Fibroblast of peridontal ligament (primary cell): ENCODE results near the gene SYCP2.
A peak's percentile ranks its signal among the peaks of the same experiment; 100 is the strongest.

ENCODE experiments used
- DNase-seq: peaks from one replicate; pipeline ENCODE4 v3.0.0-alpha.2; 2010; ENCODE audit errors: extremely low read depth

The SYCP2 gene

DNA sequence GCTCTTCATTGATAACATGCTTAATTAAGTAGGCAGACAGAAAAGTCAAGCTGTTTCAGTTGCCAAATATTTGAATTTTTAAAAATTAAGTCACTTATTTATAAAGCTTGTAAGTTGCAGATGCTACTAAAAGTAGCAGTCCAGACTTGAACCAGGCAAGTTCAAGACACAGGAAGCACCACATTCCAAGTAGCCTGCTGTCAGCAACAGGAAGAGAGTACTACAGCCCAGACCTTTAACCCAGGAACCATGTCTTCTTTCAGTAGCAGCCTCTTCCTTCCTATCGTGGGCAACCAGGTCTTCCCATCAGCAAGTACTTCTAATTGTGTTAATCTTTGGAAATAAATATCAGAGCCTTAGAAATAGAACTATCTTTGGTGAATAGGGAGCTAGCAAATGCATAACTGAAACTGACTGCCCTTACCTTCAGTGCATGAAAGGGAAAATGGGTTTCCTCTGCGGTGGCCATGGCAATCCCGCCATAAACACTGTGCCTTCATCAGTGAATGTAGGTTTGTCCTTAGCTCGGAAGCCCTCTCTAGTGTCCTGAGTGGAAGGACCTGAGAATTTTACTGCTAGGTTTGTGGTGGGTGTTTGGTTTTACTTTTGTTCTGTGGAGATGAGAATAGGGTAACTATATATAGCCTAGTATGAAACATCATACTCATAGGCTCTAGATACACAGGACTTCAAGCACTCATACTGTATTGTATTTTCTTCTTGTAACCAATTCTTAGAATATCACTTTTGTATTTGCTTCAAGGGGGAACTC is 95.6 kb downstream of the SYCP2 start:
- no peak for DNase-seq

DNA sequence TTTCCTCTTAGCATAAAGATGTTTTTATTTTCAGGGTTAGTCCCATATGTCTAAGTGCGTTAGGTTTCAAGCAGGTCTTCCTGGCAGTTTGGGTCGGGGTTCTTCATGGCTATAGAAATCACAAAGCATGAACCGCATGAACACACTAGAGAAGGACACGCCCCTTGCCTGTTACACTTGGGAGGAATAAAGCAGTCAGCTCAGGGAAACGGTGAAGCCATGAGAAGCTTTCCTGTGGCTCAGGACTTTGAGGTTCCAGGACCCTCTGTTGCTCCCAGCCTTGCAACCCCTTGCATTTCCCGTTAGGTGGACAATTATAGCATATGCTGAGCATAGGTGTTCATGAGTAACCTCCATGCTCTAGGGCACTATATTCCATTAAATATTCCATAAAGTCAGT is 96.7 kb downstream of the SYCP2 start:
- no peak for DNase-seq

DNA sequence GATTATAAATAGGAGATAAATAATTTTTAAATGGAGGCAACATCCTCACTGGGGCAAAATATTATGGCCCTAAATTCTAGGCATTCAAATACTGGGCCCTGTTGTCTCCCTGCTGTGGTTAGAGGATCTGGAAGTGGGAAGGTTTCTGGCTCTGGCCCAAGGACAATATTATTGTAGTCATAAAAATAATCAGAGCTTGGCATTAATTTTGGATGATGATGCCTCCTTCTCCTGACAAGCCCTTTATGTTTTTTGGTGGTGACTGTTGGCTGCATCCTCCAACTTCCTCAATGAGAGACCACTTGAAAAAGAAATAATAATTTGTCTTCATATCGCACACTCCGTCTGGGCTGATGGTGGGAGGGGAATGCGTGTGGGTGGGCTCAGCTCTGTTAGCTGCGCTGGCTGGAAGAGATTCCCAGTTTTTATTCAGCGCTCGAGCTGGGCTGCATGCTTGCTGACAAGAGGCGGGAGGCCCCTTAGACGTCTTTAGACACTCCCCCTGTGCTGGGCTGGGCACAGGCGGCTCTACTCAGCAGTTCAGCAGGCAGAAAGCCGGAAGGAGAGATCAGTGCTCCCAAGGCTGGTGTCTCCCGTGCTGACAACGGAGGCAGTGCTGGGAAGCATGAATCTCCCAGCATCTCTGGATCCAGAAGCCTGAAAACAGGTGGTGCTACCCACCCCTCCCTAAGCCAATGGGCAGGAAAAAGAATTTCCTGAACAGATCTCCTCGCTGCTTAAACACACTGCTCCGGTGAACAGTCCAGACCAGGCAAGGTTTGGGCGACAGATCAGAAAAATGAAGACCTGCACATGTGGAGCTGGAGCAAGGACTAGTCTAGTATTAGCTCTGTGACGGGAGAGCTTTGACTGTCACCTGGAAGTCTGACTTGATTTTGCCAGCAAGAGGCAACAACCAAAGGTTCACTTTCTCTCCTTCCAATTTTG is 97.7 kb downstream of the SYCP2 start:
- DNase-seq: peak; percentile 10

GRCh38 chr20:59835057-59835447 is 98.4 kb downstream of the SYCP2 start:
- DNase-seq: no peak

- no peak for DNase-seq
Measured at GRCh38 chr20:59832406-59833363, 100.8 kb downstream of the SYCP2 start.

DNA sequence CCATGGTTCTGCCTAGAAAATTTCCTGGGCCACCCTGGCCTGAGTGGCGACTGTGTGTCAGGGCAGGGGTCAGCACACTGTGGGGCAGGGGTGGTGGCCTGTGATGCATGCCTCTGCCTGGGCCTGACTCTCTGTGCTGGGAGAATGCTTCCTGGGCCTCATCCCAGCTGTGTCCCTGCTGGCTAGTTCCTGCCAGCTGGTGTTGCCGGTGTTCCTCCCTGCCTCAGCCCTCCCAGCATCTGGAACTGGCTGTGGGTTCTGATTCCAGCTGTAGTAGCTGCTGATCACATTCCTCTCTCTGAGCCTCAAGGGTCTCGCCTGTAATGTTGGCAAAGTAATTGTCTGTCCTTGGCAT is 101.5 kb downstream of the SYCP2 start:
- no peak for DNase-seq

DNA sequence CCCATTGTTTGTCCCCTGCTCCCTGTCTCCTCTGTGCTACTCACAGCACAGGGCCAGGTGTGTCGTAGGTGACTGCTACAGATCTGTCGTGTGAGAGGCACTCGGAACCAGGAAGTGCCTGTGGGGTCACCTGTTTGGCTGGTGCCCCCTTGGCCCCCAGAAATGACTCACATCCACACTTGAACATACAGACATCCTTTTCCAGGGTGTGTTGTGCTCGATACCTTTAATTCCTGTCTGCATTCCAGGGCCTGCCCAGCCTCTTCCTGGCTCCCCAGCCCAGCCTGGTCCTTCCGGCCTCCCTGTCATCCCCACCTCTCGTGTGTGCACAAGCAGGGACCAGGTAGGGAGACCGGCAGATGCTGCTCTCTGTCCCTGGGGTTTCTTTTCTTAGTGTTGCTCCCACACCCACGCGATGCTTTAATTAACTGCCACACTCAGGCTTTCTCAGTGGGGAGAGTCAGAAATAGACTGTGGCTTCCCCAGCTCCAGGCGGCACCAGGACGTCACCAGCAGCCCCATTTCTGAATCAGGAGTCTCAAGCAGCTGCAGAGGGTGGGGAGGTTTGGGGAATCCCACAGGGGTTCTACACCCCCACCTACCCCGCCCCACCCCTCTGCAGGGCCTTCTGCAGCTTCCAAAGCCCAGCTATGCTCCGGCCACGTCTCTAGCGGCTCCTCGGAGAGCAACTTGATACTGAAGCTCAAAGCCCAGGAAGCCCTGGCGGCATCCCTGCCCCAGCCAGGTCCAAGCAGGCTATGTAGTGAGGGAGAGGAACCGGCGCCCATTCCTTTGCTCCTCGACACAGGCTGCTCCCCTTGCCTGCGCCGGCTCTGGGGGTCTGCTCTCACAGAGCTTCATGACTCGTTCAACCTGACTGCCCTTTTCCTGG is 102.2 kb downstream of the SYCP2 start:
- no peak for DNase-seq

DNA sequence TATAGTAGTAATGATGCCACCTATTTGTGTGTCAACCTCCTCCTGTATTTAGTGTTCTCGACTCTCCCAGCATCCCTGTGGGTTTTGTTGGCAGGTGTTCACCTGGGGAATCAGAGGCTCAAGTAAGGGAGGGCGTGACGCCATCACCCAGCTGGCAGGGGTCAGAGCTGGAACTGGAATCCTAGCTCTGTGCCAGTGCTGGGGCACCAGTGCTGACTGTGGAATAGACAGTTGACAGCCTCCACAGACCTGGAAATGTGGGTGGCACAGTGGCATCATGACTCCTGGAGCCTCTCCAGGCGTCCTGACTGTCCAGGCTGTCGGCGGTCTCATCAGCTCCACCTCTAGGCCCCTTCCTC is 102.8 kb downstream of the SYCP2 start:
- no peak for DNase-seq

DNA sequence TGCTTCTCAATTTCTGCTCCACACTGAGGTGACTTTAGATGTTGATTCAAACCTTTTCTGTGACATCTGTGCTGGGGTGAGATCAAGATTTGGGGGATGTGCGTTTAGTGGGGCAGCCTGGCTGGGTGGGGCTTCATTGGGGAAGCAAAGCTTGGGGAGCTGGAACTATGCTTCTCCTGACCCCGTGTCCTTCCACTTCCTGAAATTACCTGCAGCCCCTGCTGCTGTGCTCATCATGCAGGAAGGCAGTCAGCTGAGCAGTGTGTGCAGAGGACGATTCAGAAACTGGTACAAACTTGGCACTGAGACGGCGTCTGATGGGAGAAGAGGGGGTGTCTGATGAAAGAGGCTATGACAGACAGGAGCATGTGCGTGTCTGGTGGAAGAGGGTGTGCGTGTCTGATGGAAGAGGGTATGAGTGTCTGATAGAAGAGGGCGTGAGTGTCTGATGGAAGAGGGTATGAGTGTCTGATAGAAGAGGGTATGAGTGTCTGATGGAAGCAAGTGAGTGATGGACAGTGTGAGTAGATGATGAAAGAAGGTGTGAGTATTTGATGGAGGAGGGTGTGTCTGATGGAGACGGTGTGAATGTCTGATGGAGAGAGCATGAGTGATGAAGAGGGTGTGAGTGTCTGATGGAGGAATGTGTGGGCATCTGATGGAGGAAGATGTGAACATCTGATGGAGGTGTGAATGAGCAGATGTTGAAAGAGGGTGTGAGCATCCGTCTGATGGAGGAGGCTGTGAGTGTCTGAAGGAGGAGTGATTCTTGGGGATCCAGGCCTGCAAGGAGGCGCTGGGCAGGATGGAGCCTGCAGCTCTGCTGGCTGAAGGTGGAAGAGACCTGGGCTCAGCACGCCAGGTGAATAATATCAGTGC is 103.4 kb downstream of the SYCP2 start:
- DNase-seq: no peak

DNA sequence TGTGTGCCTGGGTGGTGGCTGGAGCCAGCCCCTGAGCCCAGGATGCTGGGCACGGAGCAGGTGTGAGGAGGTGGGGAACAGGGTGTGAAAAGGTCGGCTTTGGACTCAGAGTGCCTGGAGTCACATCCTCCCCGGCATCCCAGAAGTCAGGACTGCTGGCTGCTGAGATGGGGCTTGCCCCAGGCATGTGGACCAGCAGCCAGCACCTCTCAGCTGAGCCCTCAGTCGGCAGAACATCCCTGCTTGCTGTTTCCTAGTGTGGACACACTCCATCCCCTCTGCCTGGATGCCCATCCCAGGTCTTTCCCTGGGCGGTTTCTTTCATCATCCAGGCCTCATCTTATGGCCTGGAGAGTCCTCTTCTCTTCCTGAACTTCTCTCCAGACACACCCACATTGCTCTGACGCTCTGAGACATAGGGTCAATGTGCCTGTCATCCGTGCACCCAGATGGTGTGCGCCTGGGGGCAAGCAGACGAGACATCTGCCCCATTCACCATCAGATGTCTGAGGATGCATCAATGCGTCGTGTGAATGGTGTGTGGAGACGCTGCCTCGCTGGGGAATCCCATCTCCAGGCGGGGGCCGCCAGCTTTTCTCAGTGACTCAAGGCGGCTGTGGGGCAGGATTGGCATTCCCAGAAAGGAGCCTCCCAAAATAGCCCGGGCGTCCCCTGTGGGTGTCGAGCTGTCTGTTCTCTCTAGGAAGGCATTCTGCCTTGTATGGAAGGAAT is 104.2 kb downstream of the SYCP2 start:
- DNase-seq: no peak

DNA sequence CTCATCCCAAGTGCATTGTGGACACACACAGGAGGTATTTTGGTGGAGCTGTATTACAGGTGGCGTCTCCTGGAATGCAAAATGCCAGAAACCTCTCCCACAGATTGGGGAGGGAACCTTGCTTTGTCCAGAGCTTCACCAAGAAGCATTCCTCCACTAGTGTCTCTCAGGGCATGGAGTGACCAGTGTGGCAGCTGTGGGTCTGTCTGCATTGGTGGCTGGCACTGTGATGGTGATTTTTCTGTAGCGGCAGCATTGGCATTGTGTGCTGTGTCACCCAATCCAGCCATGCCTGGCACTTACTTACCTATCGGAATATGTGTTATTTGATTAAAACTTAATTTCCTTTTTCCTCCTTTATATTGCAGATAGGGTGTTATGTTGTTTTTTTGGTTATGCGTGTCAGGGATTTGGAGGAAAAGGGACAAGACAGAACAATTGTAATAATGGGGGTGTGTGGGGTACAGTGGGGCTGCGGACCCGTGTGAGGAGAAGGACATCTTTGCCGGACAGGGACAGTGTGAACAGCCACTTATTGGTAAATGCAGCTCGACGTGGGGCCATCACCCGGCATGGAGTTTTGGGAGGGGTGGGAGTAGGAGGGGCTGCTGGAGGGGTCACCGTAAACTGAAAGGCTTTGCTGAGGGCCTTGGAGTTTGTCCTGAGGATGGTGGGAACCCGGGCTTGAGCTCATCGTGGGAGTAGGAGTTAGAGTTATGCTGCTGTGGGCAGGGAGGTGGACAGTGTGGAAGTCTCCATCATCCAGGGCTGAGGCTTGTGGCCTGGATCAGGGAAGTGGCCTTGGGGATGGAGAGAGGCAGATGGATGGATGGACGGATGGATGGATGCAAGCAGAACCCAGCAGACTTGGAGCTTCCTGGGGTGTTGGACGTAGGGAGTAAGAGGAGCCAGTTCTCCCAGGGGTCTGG is 105.0 kb downstream of the SYCP2 start:
- no peak for DNase-seq

- no peak for DNase-seq
Measured at GRCh38 chr20:59827138-59828056, 106.0 kb downstream of the SYCP2 start.

DNA sequence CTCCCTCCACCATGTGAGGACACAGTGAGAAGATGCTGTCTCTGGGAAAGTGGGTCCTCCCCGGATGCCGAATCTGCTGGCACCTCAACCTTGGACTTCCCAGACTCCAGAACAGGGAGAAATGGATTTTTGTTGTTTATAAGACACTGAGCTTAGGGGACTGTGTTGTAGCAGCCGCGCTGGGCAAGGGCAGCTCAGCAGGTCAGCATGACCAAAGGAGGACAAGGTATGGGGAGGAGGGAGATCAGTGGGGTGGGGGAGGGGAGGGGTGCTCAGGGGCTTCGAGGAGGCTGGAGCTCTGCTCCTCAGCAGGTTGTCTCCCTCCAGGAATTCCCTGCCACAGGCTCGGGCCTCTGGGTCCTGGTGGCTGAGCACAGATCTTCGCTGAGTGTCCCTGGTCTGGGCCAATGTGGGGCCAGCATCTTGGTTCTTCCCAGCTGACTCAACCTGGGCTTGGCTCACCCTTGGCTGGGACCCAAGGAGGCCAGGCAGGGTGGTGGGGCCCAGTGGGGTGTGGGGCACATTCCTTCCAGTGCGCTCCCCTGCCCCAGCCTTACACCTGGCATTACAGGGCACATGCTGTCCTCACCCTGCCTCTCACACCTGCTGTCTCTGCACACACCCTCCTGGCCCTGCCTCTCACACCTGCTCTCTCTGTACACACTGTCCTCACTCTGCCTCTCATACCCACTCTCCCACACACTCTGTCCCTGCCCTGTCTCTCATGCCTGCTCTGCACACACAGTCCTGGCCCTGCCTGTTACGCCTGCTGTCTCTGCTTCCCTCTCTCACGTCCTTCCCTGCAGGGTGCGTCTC is 107.3 kb downstream of the SYCP2 start:
- no peak for DNase-seq

DNA sequence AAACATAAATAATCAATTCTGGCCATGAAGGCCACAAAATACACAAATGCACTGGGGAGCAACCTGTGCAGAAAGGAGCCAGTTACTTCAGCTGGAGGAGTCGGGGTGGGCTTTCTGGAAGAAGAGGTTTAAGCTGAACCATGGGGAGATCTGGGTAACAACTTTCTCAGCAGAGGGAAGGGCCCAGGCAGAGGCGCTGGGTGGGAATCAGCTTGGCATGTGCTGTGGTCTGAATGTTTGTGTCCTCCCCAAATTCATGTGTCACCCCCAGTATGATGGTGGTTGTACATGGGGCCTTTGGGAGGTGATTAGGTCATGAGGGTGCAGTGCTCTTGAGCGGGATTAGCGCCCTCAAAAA is 107.9 kb downstream of the SYCP2 start:
- DNase-seq: no peak

- no peak for DNase-seq
Measured at GRCh38 chr20:59824711-59825562, 108.5 kb downstream of the SYCP2 start.
